Sigmoid colon (tissue), 4 donors: ENCODE results near the gene NF2.

Experiments used
- POLR2A ChIP-seq, 2 donors: fragments of 450-650 bp; IDR thresholded peaks; one replicate each; pipeline ENCODE4 v1.6.1; 2016; ENCODE audit warnings: antibody characterized with exemption in 2 of 2, mild to moderate bottlenecking in 2 of 2, moderate library complexity in 2 of 2
- POLR2AphosphoS5 ChIP-seq, 4 donors: sonication (generic); formaldehyde crosslinking; IDR thresholded peaks; one replicate each; pipeline ENCODE4 v1.6.1; 2017; ENCODE audit warnings: antibody characterized with exemption in 4 of 4
- TF ChIP-seq, protein P1 (sequence below), 4 experiments: fragments of 450-650 bp in 3 of 4; fragments of 200-600 bp in 1 of 4; IDR thresholded peaks; one replicate each; pipeline ENCODE4 v1.5.1; 2016 to 2019; ENCODE audit warnings: antibody characterized with exemption in 4 of 4, mild to moderate bottlenecking in 3 of 4, moderate library complexity in 2 of 4

DNA sequence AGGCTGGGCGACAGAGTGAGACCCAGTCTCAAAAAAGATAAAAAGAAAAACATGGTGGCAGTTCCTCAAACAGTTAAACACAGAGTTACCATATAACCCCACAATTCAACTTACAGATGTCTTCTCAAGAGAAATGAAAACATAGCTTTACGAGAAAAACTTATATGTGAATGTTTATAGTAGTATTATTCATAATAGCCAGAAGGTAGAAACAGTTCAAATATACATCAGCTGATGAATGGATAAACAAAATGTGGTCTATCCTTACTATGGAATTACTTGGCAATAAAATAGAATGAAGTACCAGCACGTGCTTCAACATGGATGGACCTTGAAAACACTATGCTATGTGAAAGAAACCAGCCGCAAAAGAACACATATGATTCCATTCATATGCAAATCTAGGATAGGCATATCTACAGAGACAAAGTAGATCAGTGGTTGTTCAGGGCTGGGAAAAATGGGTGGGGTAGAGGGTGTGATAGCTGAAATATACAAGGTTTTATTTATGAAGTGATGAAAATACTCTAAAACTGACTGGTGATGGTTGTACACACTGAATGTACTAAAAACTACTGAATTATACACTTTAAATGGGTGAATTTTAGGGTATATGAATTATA, 12.4 kb downstream of the NF2 start:
- TF ChIP-seq, protein P1, sequence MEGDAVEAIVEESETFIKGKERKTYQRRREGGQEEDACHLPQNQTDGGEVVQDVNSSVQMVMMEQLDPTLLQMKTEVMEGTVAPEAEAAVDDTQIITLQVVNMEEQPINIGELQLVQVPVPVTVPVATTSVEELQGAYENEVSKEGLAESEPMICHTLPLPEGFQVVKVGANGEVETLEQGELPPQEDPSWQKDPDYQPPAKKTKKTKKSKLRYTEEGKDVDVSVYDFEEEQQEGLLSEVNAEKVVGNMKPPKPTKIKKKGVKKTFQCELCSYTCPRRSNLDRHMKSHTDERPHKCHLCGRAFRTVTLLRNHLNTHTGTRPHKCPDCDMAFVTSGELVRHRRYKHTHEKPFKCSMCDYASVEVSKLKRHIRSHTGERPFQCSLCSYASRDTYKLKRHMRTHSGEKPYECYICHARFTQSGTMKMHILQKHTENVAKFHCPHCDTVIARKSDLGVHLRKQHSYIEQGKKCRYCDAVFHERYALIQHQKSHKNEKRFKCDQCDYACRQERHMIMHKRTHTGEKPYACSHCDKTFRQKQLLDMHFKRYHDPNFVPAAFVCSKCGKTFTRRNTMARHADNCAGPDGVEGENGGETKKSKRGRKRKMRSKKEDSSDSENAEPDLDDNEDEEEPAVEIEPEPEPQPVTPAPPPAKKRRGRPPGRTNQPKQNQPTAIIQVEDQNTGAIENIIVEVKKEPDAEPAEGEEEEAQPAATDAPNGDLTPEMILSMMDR (IDR thresholded peaks at IDR 0.05) = no peak
- TF ChIP-seq POLR2A (IDR thresholded peaks at IDR 0.05) (no peak), POLR2AphosphoS5 (IDR thresholded peaks at IDR 0.05) (no peak)
